Left lung (tissue), 10 donors: ENCODE data around the gene PNPO. TPM values are rescaled to one million over a fixed set of nuclear protein-coding genes. Genes with fewer than 3 reads are reported as not detected.

Experiments used
- ATAC-seq: fragments of 200-7000 bp; cut with Tn5 transposase; one replicate; pipeline ENCODE4 v1.9.1; 2020; ENCODE audit warnings: moderate library complexity
- DNase-seq, 4 donors: peaks; one replicate each; pipeline ENCODE4 v3.0.0-alpha.2; 2013 to 2020
- H3K27ac ChIP-seq, 2 donors: fragments of 200-600 bp; sonication (generic) in 1 of 2; one replicate each; pipeline versions ENCODE4 v1.5.0 to v1.8.0; 2020 to 2021
- H3K27me3 ChIP-seq, 2 donors: fragments of 200-600 bp; sonication (generic) in 1 of 2; one replicate each; pipeline versions ENCODE4 v1.5.0 to v1.8.0; 2020 to 2021
- H3K36me3 ChIP-seq, 2 donors: fragments of 200-600 bp; sonication (generic) in 1 of 2; one replicate each; pipeline versions ENCODE4 v1.5.0 to v1.8.0; 2020 to 2021
- H3K4me1 ChIP-seq, 2 donors: fragments of 200-600 bp; one replicate each; pipeline ENCODE4 v1.8.0; 2021
- H3K4me3 ChIP-seq, 2 donors: fragments of 200-600 bp; sonication (generic) in 1 of 2; one replicate each; pipeline versions ENCODE4 v1.5.0 to v1.8.0; 2020 to 2021; ENCODE audit warnings: mild to moderate bottlenecking in 1 of 2
- H3K9me3 ChIP-seq, 2 donors: fragments of 200-600 bp; sonication (generic) in 1 of 2; one replicate each; pipeline versions ENCODE4 v1.5.0 to v1.8.0; 2020 to 2021
- intact Hi-C, 2 donors: fragments of 100-400 bp; cut with DNase I; formaldehyde crosslinking; loops; one replicate each; pipeline versions ENCODE4 v1.11.2 to v1.14.2; 2022
- polyA plus RNA-seq, 6 donors: library from polyadenylated mRNA; unstranded; fragments of 120-200 nt; gene quantifications; one replicate each; pipeline ENCODE4 v1.2.1, GENCODE V29; 2013; ENCODE audit not compliant: insufficient read length in 6 of 6
- total RNA-seq, 2 donors: library from RNA; stranded (reverse); fragmentation: NEBNext Ultra II Directional; extraction: Animal tissue kit (Norgen Biotek cat#: 25700); gene quantifications; one replicate each; pipeline ENCODE4 v1.2.1, GENCODE V29; 2021
- TF ChIP-seq, protein P1 (sequence below), 2 donors: fragments of 200-600 bp; sonication (generic) in 1 of 2; IDR thresholded peaks; one replicate each; pipeline versions ENCODE4 v1.5.0 to v1.8.0; 2021; ENCODE audit warnings: antibody characterized with exemption in 2 of 2
- donor health status: DM: no; HTN: yes; CAD: no.
- donor health status: DM: no; HTN: no; CAD: no.

PNPO gene
- total and polyA plus RNA-seq, 8 donors = 10.7 to 40.0 (median 13.0) TPM

DNA sequence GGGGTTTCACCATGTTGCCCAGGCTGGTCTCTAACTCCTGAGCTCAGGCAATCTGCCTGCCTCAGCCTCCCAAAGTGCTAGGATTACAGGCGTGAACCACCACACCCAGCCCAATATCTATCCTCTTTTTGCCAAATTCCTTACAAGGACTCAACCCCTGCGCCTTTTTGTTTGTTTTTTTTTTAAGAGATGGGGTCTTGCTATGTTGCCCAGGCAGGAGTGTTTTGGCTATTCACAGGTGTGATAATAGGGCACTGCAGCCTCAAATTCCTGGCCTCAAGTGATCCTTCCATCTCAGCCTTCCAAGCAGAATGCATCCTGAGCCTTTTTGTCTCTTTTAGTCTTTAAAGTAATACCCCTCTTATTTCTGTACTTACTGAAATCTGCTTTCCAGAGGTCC, 28.3 kb upstream of the PNPO start:
- peaks cover 0 to 12% of the 10 kb centered on the region in 2 donors for H3K4me1 ChIP-seq
- no peaks in the 10 kb centered on the region for H3K27me3 ChIP-seq
- H3K4me3 ChIP-seq = no peak overlapping the region
- no peak for DNase-seq
- TF ChIP-seq, protein P1, sequence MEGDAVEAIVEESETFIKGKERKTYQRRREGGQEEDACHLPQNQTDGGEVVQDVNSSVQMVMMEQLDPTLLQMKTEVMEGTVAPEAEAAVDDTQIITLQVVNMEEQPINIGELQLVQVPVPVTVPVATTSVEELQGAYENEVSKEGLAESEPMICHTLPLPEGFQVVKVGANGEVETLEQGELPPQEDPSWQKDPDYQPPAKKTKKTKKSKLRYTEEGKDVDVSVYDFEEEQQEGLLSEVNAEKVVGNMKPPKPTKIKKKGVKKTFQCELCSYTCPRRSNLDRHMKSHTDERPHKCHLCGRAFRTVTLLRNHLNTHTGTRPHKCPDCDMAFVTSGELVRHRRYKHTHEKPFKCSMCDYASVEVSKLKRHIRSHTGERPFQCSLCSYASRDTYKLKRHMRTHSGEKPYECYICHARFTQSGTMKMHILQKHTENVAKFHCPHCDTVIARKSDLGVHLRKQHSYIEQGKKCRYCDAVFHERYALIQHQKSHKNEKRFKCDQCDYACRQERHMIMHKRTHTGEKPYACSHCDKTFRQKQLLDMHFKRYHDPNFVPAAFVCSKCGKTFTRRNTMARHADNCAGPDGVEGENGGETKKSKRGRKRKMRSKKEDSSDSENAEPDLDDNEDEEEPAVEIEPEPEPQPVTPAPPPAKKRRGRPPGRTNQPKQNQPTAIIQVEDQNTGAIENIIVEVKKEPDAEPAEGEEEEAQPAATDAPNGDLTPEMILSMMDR (IDR thresholded peaks at IDR 0.05) = no peak
- peaks cover 0 to 21% of the 10 kb centered on the region in 2 donors for H3K36me3 ChIP-seq
- no peak for ATAC-seq
- no peak overlapping the region for H3K27ac ChIP-seq
- intact Hi-C loops = no loop called here
- H3K9me3 ChIP-seq = no peaks in the 10 kb centered on the region

DNA sequence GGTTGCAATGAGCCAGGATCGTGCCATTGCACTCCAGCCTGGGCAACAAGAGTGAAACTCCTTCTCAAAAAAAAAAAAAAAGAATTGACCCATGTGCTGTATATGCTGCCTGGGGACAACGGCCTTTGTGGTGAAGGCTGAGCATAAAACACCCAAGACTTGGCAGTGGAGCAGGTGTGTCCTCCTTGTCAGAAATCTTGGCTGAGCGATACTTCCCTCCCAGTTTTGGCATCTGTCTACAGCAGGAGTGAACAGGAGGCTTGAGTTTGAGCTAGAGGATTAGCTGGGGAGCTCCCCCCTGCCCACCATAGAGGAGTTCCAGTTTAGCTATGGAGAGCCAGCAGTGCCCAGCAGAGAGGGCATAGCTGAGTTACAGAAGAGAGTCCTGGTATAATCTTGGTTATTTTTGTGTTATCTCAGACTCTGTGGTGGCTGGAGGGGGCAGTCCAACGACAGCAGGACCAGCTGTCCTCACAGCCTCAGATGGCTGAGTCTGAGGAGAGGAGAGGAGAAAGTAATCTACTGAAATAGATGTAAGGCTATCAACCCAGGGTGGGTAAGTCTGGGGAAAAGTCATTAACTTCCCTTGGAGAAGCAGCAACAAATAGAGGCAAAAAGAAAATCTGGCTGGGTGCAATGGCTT, 26.9 kb upstream of the PNPO start:
- intact Hi-C loops = no loop called here
- no peak overlapping the region for H3K27ac ChIP-seq
- peaks cover 0 to 10% of the 10 kb centered on the region in 2 donors for H3K4me1 ChIP-seq
- no peak overlapping the region for H3K4me3 ChIP-seq
- no peak for DNase-seq
- no peaks in the 10 kb centered on the region for H3K9me3 ChIP-seq
- H3K36me3 ChIP-seq = peaks cover 0 to 21% of the 10 kb centered on the region in 2 donors
- no peak for ATAC-seq
- TF ChIP-seq, protein P1 (IDR thresholded peaks at IDR 0.05) = no peak
- H3K27me3 ChIP-seq = no peaks in the 10 kb centered on the region

DNA sequence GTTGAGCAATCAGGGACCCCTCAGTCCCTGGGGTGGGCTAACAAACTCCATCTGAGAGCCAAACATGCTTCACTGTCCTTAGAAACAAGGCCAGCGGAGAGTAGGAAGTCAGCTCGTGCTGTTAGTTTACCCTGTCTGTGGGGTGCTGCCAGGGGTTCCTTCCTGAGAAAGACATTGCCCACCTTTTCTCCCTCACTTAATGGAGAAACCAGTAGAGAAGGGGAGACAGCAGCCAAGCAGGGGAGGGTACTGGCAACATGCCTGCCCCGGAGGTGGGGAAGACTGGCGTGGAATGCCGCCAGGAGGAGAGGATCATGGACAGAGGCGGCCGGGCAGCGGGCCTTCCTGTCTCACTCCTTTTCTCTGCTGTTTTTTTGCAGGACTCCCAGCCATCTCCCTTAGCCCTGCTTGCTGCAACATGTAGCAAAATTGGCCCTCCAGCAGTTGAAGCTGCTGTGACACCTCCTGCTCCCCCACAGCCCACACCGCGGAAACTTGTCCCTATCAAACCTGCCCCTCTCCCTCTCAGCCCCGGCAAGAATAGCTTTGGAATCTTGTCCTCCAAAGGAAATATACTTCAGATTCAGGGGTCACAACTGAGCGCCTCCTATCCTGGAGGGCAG, 25.5 kb upstream of the PNPO start:
- TF ChIP-seq, protein P1 (IDR thresholded peaks at IDR 0.05) = no peak
- intact Hi-C loops = no loop called here
- ATAC-seq = no peak
- no peak overlapping the region for H3K27ac ChIP-seq
- no peaks in the 10 kb centered on the region for H3K9me3 ChIP-seq
- DNase-seq = no peak
- H3K4me3 ChIP-seq = no peak overlapping the region
- no peaks in the 10 kb centered on the region for H3K27me3 ChIP-seq
- H3K36me3 ChIP-seq = peaks cover 0 to 21% of the 10 kb centered on the region in 2 donors
- H3K4me1 ChIP-seq = peaks cover 0 to 10% of the 10 kb centered on the region in 2 donors

DNA sequence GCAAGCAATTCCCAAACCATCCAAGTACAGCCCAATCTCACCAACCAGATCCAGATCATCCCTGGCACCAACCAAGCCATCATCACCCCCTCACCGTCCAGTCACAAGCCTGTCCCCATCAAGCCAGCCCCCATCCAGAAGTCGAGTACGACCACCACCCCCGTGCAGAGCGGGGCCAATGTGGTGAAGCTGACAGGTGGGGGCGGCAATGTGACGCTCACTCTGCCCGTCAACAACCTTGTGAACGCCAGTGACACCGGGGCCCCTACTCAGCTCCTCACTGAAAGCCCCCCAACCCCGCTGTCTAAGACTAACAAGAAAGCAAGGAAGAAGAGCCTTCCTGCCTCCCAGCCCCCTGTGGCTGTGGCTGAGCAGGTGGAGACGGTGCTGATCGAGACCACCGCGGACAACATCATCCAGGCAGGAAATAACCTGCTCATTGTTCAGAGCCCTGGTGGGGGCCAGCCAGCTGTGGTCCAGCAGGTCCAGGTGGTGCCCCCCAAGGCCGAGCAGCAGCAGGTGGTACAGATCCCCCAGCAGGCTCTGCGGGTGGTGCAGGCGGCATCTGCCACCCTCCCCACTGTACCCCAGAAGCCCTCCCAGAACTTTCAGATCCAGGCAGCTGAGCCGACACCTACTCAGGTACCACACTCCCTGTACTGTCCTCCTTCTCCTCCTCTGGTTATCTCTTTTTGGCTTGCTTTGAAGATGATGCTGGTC, 24.7 kb upstream of the PNPO start:
- Histone ChIP-seq H3K4me3 (no peak overlapping the region), H3K27me3 (no peaks in the 10 kb centered on the region), H3K27ac (no peak overlapping the region), H3K9me3 (no peaks in the 10 kb centered on the region), H3K4me1 (peaks cover 0 to 10% of the 10 kb centered on the region in 2 donors), H3K36me3 (peaks cover 0 to 21% of the 10 kb centered on the region in 2 donors)
- DNase-seq = no peak
- TF ChIP-seq, protein P1 (IDR thresholded peaks at IDR 0.05) = no peak
- intact Hi-C loops = no loop called here
- no peak for ATAC-seq

DNA sequence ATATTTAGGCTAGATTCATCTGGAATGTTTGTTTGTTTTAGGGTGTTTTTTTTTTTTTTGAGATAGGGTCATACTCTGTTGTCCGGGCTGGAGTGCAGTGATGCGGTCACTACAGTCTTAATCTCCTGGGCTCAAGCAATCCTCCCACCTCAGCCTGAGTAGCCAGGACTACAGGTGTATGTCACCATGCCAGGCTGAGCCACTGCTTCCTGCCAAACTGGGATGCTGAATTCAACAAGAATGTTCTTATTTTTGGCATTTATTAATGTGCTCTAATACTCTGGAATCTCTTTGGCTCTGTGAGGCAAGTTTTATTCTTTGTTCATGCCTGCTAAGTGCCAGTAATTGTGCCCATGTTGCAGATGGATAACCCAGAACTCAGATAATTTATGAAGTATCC, 23.8 kb upstream of the PNPO start:
- Histone ChIP-seq H3K4me1 (peaks cover 0 to 10% of the 10 kb centered on the region in 2 donors), H3K4me3 (no peak overlapping the region), H3K27me3 (no peaks in the 10 kb centered on the region), H3K36me3 (peaks cover 0 to 27% of the 10 kb centered on the region in 2 donors), H3K27ac (no peak overlapping the region), H3K9me3 (no peaks in the 10 kb centered on the region)
- intact Hi-C loops = no loop called here
- TF ChIP-seq, protein P1 (IDR thresholded peaks at IDR 0.05) = no peak
- ATAC-seq (no peak), DNase-seq (no peak)
